ENCODE measurements around the gene PSTPIP1.

- no peak for TF ChIP-seq EZH2 (IDR thresholded peaks at IDR 0.05; ENCODE audit: borderline replicate concordance)
- TF ChIP-seq CTCF (IDR thresholded peaks at IDR 0.05; ENCODE audit: poor library complexity) = no peak
- TF ChIP-seq EZH2phosphoT487 (IDR thresholded peaks at IDR 0.05; ENCODE audit: low read depth, severe bottlenecking, unreplicated experiment) = no peak
These were observed 30.8 kb upstream of the PSTPIP1 start for GRCh38 chr15:76964157-76964556.
